Left ventricle myocardium inferior (tissue), 1 donor: Measurements from ENCODE around the gene EPYC. TPM values are rescaled to one million over a fixed set of nuclear protein-coding genes. Genes with fewer than 3 reads are reported as not detected.
"Not testable (repeated sequence)": the region's sequence is repeated elsewhere in the genome, so short reads cannot be mapped to it uniquely, and the experiment has no call there.

Experiments used
- DNase-seq: peaks from one replicate; pipeline ENCODE4 v3.0.0-alpha.2; 2020
- H3K27ac ChIP-seq: fragments of 200-600 bp; replicated peaks from 2 replicates; pipeline ENCODE4 v1.8.0; 2021
- H3K27me3 ChIP-seq: fragments of 200-600 bp; 2 replicates; pipeline ENCODE4 v1.8.0; 2021; ENCODE audit warnings: low read depth
- H3K36me3 ChIP-seq: fragments of 200-600 bp; 2 replicates; pipeline ENCODE4 v1.8.0; 2021
- H3K4me1 ChIP-seq: fragments of 200-600 bp; 2 replicates; pipeline ENCODE4 v1.8.0; 2021
- H3K4me3 ChIP-seq: fragments of 200-600 bp; 2 replicates; pipeline ENCODE4 v1.8.0; 2021; ENCODE audit warnings: mild to moderate bottlenecking, moderate library complexity
- H3K9me3 ChIP-seq: fragments of 200-600 bp; replicated peaks from 2 replicates; pipeline ENCODE4 v1.8.0; 2021
- CTCF ChIP-seq: fragments of 200-600 bp; IDR thresholded peaks from 2 replicates; pipeline ENCODE4 v1.8.0; 2021; ENCODE audit warnings: antibody characterized with exemption, mild to moderate bottlenecking, borderline replicate concordance
- intact Hi-C: fragments of 100-400 bp; cut with micrococcal nuclease; formaldehyde crosslinking; loops from one replicate; pipeline ENCODE4 v1.11.0; 2022
- total RNA-seq: library from RNA; stranded (reverse); fragmentation: NEBNext Ultra II Directional; extraction: Animal tissue kit (Norgen Biotek cat#: 25700); gene quantifications from one replicate; pipeline ENCODE4 v1.2.1, GENCODE V29; 2021
- donor health status: DM: no; HTN: yes; CAD: no; lungs with severe emphysema.

The EPYC gene
- total RNA-seq, 1 donor from 2014 or later, result not detected

DNA sequence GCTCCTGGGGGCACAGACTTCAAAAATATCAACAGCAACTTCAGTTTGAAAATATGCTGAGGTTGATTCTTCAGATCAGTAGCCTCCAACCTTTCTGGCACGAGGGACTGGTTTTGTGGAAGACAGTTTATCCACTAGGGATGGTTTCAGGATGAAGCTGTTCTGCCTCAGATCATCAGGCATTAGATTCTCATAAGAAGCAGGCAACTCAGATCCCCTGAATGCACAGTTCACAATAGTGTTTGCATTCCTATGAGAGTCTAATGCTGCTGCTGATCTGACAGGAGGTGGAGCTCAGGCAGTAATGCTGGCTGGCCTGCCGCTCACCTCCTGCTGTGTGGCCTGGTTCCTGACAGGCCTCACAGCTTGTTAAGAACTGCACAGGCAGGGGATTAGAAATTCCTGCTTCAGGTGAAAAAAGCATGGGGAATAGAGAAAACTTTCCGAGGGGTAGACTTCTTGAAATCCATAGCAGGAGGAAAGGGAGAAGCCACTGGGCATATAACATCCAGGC is 12.8 kb downstream of the EPYC start:
- no peak for DNase-seq
- Histone ChIP-seq H3K27ac (no peak overlapping the region), H3K4me3 (no peak overlapping the region), H3K36me3 (no peaks in the 10 kb centered on the region), H3K4me1 (no peaks in the 10 kb centered on the region), H3K9me3 (no peaks in the 10 kb centered on the region), H3K27me3 (no peaks in the 10 kb centered on the region)
- no peak for TF ChIP-seq CTCF
- intact Hi-C loops, result no loop called here

GRCh38 chr12:90990611-90991010 is 14.2 kb downstream of the EPYC start:
- intact Hi-C loops, result no loop called here
- Histone ChIP-seq H3K27me3 (no peaks in the 10 kb centered on the region), H3K4me1 (no peaks in the 10 kb centered on the region), H3K4me3 (no peak overlapping the region), H3K9me3 (peaks cover 7% of the 10 kb centered on the region), H3K36me3 (no peaks in the 10 kb centered on the region), H3K27ac (peak overlapping the region; percentile 60)
- DNase-seq, result no peak
- TF ChIP-seq CTCF, result no peak

DNA sequence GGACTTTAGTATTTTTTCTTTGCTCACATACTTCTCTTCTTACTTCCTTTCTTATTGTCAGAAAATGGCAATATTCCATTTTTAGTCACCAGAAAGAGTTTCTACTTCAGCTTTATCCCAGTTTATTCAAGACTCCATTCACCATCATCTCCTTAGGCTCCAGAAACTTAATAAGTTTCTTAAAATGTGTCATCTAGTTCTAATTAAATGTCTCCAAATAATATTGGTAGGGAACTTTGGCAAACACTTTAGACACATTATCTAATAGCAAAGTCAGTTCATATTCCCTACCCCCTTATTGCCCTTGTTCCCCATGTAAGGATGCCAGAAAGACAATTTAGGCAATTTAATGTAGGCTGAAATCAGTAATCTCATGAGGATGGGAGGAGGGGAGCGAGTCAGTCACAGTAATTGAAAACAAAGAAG is 15.1 kb downstream of the EPYC start:
- intact Hi-C loops, result no loop called here
- H3K36me3 ChIP-seq, result no peaks in the 10 kb centered on the region
- no peak for DNase-seq
- no peaks in the 10 kb centered on the region for H3K4me1 ChIP-seq
- peaks cover 7% of the 10 kb centered on the region for H3K9me3 ChIP-seq
- no peaks in the 10 kb centered on the region for H3K27me3 ChIP-seq
- no peak overlapping the region for H3K4me3 ChIP-seq
- H3K27ac ChIP-seq, result peak overlapping the region; percentile 60
- TF ChIP-seq CTCF, result no peak

DNA sequence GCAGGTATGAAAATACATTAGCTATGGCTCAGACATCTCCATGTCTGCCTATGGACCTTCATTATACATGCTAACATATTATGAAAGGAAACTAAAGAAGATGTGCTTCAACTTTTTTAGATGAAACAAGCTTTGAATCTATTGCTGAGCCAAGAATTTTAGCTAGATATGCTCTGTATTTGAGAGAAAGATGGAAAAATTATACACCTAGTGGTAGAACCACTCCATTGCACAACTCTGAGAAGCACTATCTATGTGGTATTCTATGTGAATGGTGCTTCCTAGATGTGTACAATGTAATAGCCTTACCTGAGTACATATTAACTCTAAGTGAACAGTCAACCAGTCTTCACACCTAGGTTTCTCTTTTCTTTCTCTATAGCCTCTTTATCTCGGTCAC is 17.3 kb downstream of the EPYC start:
- no peak for TF ChIP-seq CTCF
- Histone ChIP-seq H3K4me3 (no peak overlapping the region), H3K27ac (no peak overlapping the region), H3K27me3 (no peaks in the 10 kb centered on the region), H3K4me1 (no peaks in the 10 kb centered on the region), H3K36me3 (no peaks in the 10 kb centered on the region), H3K9me3 (peaks cover 15% of the 10 kb centered on the region)
- intact Hi-C loops, result no loop called here
- no peak for DNase-seq

GRCh38 chr12:90987101-90987500 is 17.7 kb downstream of the EPYC start:
- intact Hi-C loops, result no loop called here
- DNase-seq, result no peak
- TF ChIP-seq CTCF, result no peak

DNA sequence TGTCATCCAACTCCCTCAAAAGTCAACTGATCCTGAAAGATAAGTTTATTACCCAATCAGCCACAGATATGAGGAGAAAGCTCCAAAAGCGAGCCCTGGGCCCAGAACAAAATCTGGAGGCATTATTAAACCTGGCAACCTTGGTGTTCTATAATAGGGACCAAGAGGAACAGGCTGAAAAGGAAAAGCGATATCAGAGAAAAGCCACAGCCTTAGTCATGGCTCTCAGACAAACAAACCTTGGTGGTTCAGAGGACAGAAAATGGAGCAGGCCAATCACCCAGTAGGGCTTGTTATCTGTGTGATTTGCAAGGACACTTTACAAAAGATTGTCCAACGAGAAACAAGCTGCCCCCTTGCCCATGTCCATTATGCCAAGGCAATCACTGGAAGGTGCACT is 19.4 kb downstream of the EPYC start:
- H3K4me1 ChIP-seq, H3K36me3 ChIP-seq, DNase-seq, H3K27me3 ChIP-seq, intact Hi-C loops, H3K27ac ChIP-seq, H3K4me3 ChIP-seq: not testable (repeated sequence)
- peaks cover 15% of the 10 kb centered on the region for H3K9me3 ChIP-seq

More at GRCh38 chr12:90987101-90987500, 17.7 kb downstream of the EPYC start:
- no peak overlapping the region for H3K27ac ChIP-seq
- no peaks in the 10 kb centered on the region for H3K27me3 ChIP-seq
- H3K4me1 ChIP-seq, result no peaks in the 10 kb centered on the region
- H3K36me3 ChIP-seq, result no peaks in the 10 kb centered on the region
- H3K9me3 ChIP-seq, result peaks cover 15% of the 10 kb centered on the region
- no peak overlapping the region for H3K4me3 ChIP-seq
